ENCODE data around the gene MRPS18A.

DNA sequence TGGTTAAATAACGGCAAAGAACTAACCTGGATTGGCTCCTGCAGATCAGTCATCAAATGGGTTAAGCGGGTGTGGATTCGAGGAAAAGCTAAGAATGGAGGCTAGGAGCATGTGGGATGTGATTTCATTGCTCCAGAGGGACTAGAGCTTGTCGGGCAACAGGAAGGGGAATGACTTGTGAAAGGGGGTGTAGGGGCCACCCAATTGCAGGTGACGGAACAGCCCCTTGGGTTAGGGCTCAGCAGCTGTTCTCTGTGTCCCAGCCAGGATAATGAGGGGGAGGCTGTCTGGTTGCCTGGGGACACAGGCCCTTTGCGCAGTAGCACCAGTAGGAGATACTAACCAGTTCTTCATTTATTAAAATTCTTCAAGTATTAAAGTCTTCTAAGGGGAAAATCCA lies 25.0 kb upstream of the MRPS18A start:
- TF ChIP-seq EGR1 (IDR thresholded peaks at IDR 0.05) (no peak), TAF1 (IDR thresholded peaks at IDR 0.05; ENCODE audit: low read depth) (no peak), FOXM1 (IDR thresholded peaks at IDR 0.05; ENCODE audit: borderline replicate concordance, low read depth) (no peak), EP300 (IDR thresholded peaks at IDR 0.05; ENCODE audit: borderline replicate concordance) (no peak), CREB1 (IDR thresholded peaks at IDR 0.05; ENCODE audit: low read depth) (no peak), YY1 (IDR thresholded peaks at IDR 0.05; ENCODE audit: low read depth) (no peak), MAX (IDR thresholded peaks at IDR 0.05) (no peak), TEAD4 (IDR thresholded peaks at IDR 0.05) (no peak), RAD21 (IDR thresholded peaks at IDR 0.05; ENCODE audit: low read depth) (no peak)
- TF ChIP-seq, protein P1, sequence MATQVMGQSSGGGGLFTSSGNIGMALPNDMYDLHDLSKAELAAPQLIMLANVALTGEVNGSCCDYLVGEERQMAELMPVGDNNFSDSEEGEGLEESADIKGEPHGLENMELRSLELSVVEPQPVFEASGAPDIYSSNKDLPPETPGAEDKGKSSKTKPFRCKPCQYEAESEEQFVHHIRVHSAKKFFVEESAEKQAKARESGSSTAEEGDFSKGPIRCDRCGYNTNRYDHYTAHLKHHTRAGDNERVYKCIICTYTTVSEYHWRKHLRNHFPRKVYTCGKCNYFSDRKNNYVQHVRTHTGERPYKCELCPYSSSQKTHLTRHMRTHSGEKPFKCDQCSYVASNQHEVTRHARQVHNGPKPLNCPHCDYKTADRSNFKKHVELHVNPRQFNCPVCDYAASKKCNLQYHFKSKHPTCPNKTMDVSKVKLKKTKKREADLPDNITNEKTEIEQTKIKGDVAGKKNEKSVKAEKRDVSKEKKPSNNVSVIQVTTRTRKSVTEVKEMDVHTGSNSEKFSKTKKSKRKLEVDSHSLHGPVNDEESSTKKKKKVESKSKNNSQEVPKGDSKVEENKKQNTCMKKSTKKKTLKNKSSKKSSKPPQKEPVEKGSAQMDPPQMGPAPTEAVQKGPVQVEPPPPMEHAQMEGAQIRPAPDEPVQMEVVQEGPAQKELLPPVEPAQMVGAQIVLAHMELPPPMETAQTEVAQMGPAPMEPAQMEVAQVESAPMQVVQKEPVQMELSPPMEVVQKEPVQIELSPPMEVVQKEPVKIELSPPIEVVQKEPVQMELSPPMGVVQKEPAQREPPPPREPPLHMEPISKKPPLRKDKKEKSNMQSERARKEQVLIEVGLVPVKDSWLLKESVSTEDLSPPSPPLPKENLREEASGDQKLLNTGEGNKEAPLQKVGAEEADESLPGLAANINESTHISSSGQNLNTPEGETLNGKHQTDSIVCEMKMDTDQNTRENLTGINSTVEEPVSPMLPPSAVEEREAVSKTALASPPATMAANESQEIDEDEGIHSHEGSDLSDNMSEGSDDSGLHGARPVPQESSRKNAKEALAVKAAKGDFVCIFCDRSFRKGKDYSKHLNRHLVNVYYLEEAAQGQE (IDR thresholded peaks at IDR 0.05; ENCODE audit: low read depth), result no peak
- TF ChIP-seq, protein P2, sequence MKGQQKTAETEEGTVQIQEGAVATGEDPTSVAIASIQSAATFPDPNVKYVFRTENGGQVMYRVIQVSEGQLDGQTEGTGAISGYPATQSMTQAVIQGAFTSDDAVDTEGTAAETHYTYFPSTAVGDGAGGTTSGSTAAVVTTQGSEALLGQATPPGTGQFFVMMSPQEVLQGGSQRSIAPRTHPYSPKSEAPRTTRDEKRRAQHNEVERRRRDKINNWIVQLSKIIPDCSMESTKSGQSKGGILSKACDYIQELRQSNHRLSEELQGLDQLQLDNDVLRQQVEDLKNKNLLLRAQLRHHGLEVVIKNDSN (IDR thresholded peaks at IDR 0.05), result no peak

All from Ishikawa (cell line).